Stimulated activated CD4-positive, alpha-beta T cell treated with anti-CD3 and anti-CD28 coated beads, Interleukin-4, amount 100 ng/mL, for 4 hours (primary cell): Measurements from ENCODE around the gene GALNT9.

Experiments used
- DNase-seq, 2 experiments: peaks; one replicate each; pipeline ENCODE4 v3.0.0-alpha.2; 2020

GALNT9 gene

DNA sequence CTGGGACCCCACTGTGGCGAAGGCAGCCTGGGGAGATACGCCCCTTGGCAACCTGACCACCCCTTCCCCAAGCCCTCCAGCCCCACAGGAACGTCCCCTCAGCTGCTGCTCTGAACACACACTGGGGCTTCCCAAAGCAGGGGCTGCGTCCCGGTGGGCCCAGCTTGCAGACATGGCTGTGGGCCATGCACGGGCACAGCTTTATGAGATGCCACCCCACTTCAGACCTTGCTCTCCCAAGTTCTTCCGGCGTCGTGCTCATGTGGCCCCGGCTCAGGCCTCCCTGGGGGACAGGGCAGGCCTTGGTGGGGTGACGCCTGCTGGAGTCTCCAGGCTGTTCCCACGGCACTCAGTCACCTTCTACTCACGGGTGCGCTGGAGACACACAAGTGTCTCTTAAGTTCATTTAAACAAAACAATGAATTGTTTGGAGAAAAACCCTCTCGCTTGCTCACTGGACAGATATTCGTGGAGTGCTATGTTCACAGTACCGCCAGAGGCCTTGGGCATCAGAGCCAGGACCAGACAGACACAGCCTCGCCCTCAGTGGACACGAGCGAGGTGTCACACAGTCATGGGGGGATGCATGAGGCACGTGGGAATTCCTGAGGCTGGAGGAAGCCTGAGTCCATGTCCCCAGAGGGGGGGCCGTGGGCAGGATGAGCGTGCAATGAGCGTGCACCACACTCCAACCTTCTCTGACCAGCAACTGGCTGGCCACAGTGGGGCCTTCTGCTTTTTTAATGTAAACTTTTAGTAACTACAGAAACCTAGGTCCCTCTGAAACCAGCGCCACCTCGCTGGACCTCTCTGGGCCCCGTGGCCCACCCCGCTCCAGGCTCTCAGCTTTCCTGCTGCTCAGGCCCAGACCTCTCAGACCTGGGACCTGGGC is 4.3 kb downstream of the GALNT9 start:
- no peak for DNase-seq

GRCh38 chr12:132324173-132324572 is 5.2 kb downstream of the GALNT9 start:
- DNase-seq, result no peak

GRCh38 chr12:132323171-132324010 is 6.0 kb downstream of the GALNT9 start:
- peak in 1 of 2 experiments; percentile 10 for DNase-seq

- no peak for DNase-seq
These were observed 6.9 kb downstream of the GALNT9 start for GRCh38 chr12:132322206-132323132.

- DNase-seq, result no peak
These were observed 7.9 kb downstream of the GALNT9 start for GRCh38 chr12:132321321-132322118.

DNA sequence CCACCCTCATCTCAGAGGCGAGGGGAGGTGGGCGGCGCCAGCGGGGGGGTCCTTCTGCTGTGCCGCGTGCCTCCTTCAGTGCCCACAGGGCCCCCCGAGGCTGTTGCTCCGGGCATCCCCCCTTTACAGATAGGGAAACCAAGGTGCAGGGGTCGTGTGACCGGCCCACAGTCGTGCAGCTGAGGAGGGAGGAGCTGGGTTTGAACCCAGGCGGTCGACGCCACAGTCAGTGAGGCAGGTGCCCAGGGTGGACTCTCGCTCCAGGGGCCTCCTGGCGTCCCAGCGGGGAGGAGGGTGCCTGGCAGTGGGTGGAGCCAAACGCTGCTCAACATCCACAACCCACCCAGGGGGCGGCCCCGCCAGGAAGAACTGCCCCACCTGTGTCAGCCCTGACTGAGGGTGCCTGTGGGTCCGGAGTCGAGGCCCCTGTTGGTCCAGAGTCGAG is 8.6 kb downstream of the GALNT9 start:
- DNase-seq, result no peak

DNA sequence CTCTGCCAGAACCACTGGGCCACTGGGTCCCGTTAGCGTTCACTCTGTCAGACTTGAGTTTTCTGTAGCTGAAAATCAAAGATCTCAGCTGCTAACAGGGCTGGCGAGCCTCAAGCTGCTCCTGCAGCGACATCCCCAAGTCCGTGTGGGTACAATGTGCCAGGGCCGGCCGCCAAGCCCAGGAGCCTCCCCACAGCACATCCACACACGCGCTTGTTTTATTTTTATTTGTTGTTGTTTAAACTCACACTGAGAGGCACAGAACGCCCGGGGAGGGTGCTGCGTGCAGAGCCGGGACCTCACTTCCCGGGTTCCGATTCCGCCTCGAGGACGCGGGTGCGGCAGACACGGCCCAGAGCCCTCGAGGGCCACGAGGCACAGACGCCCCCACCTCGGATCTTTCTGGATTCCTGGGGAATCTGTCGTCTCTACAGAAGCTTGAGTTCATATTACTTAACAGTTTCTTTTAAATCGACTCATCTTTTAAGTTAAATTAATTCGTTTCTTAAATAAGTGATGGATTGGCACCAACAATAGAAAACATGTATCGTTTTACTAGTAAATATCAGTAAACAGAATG is 9.3 kb downstream of the GALNT9 start:
- no peak for DNase-seq

- DNase-seq, result no peak
These were observed 9.9 kb downstream of the GALNT9 start for GRCh38 chr12:132319359-132319950.

DNA sequence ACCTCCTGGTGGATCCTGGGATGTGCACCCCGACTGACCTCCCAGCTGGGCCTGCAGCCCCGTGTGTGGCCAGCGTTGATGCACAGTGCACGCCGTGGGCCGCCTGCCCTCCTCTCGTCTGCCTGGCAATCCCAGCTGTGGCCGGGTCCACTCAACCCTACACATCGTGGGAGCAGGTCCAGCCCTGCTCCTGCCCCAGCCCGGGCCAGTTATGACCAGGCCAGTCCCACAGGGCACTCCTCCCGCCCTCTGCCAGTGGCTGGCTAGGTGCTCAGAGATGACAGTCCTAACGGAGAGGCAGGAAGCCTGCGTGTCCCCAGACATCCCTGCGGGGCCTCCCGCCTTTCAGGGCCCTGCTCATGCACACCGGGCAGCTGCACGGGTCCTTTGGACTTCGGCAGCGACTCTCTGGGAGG is 10.8 kb downstream of the GALNT9 start:
- DNase-seq, result no peak

DNA sequence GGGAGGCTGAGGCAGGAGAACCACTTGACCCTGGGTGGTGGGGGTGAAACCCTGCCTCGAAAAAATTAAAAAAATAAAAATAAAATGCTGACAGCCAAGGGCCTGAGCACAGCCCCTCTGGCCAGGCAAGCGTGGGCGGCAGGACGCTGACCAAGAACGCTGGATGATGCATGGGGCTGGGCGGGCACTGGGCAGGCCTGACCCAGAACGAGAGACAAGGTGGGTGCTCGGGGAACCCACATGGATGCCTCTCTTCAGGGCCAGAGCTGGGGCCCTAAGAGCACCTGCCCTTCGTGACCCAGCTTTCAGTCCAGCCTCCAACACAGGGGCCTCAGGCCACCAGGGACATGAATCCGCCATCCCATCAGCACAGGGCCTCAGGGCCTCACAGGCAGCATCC is 11.3 kb downstream of the GALNT9 start:
- no peak for DNase-seq

- DNase-seq, result no peak
These were observed 12.0 kb downstream of the GALNT9 start for GRCh38 chr12:132317233-132317938.

- no peak for DNase-seq
These were observed 12.7 kb downstream of the GALNT9 start for GRCh38 chr12:132316497-132317232.

DNA sequence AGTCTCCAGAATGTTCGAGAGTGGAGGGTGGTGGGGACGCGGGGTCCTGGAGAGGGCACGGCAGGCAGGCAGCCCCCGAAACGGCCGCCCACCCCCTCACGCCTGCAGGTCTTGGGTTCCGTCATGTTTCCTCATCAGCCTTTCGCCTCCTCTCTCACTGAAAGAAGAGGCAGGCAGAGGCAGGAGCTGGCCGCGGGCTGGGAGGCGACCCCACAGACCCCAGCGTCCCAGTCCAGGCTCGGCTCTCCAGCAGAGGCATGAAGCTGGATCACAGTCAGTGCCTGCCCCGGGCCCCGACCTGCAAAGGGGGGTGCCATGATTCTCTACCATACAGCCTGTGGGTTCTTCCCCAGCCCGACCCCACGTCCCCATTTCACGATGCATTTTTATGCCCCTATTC is 13.4 kb downstream of the GALNT9 start:
- no peak for DNase-seq

DNA sequence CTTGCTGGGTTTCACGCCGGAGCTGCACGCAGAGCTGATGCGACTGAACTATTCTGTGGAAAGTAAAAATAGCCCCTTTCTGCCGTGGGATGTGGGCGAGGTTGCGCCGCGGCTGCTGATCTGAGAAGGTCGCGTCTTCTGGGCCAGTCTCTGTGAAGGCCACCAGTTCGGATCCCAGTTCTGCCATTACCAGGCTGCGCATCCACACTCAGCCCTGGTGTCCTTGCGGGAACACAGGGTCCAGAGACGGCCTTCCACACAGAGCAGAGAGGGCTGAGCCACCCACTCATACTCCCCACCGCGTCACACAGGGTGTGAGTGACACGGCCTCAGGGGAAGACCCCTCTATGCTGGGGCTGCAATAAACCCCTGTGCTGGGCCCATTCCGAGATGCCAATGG is 13.9 kb downstream of the GALNT9 start:
- DNase-seq, result no peak

DNA sequence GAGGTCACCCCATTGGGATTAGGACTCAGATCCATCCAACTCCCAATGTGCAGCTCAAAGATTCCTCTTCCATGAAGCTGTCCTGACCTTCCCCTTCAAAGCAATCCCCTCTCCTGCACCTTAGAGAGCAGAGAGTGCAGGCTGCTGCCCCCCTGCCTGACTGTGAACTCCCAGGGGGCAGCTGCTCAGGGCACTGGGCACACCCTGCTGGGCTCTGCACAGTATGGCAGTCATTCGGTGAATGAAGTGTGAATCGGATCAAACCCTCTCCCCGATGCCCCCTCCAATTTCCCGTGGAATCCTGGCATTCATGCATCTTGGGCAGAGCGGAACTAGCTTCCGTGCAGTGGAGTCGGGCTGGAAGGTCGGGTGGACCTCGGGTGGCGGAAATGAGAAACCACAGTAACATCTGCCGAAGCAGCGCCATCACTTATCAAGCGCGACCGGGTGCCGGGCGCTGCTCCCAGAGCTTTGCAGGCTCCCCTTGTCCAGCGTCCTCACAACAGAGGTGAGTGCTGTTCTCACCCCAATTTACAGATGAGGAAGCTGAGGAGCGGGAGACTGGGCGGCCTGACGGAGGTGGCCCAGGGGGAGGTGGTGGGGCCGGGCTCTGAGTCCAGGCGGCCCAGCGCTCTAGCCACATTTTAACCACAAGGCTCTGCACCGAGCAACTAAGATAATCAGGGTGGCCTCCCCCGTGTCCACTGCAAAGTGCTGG is 14.7 kb downstream of the GALNT9 start:
- no peak for DNase-seq

DNA sequence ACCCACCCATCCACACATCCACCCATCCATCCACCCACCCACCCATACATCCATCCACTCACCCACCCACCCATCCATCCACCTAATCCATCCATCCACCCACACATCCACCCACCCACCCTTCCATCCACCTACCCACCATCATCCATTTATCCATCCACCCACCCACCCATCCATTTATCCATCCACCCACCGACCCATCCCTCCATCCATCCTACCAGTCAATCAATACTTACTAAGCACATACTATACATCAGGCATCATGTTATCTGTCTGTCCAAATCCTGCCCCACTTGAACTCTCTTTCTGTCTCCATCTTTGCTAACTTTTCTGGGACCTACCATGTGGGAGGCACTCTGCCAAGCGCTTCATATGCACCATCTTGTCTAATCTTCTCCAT is 15.4 kb downstream of the GALNT9 start:
- no peak for DNase-seq

DNA sequence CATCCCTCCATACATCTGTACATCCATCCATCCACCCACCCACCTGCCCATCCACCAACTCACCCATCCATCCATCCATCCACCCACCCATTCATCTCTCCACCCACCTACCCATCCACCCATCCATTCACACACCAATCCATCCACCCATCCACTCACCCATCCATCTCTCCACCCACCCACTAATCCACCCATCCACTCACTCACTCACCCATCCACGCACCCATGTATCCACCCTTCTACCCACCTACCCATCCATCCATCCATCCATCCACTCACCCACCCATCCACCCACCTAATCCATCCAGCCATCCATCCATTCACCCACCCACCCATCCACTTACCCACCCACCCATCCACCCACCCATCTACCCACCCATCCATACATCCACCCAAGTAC is 16.2 kb downstream of the GALNT9 start:
- DNase-seq, result no peak

GRCh38 chr12:132312516-132312915 is 16.9 kb downstream of the GALNT9 start:
- DNase-seq, result no peak
